Thymus (tissue), 11 donors: ENCODE results near the gene SLC16A2. TPM values are rescaled to one million over a fixed set of nuclear protein-coding genes. Genes with fewer than 3 reads are reported as not detected.
"Not testable (repeated sequence)": the region's sequence is repeated elsewhere in the genome, so short reads cannot be mapped to it uniquely, and the experiment has no call there.

ENCODE experiments used
- DNase-seq, 9 donors: peaks; one replicate each; pipeline ENCODE4 v3.0.0-alpha.2; 2013; ENCODE audit warnings: low spot score in 9 of 9, low read depth in 6 of 9, missing footprints in 1 of 9
- H3K27ac ChIP-seq, 2 donors: one replicate each; pipeline ENCODE4 v1.5.1; 2013; ENCODE audit warnings: control low read depth in 1 of 2, low read depth in 1 of 2, low read length in 1 of 2, mild to moderate bottlenecking in 1 of 2, moderate library complexity in 1 of 2
- H3K27me3 ChIP-seq, 2 donors: one replicate each; pipeline ENCODE4 v1.5.1; 2013; ENCODE audit warnings: low read length in 1 of 2; ENCODE audit not compliant: control insufficient read depth in 2 of 2, insufficient read depth in 1 of 2
- H3K36me3 ChIP-seq, 2 donors: one replicate each; pipeline ENCODE4 v1.5.1; 2013; ENCODE audit warnings: low read length in 1 of 2, mild to moderate bottlenecking in 1 of 2, moderate library complexity in 1 of 2; ENCODE audit not compliant: control insufficient read depth in 2 of 2, insufficient read depth in 2 of 2
- H3K4me1 ChIP-seq, 2 donors: one replicate each; pipeline ENCODE4 v1.5.1; 2013; ENCODE audit warnings: low read length in 2 of 2; ENCODE audit not compliant: control insufficient read depth in 2 of 2, insufficient read depth in 2 of 2
- H3K4me3 ChIP-seq, 2 donors: one replicate each; pipeline ENCODE4 v1.5.1; 2013; ENCODE audit warnings: low read length in 2 of 2, control low read depth in 1 of 2, mild to moderate bottlenecking in 1 of 2
- H3K9me3 ChIP-seq, 2 donors: one replicate each; pipeline ENCODE4 v1.5.1; 2013; ENCODE audit warnings: low read length in 1 of 2, mild to moderate bottlenecking in 1 of 2; ENCODE audit not compliant: control insufficient read depth in 2 of 2, insufficient read depth in 1 of 2
- WGBS: extraction: QIAGEN DNeasy Blood & Tissue Kit; methylation state at CpG from one replicate; pipeline ENCODE4 v1.1.7; 2013; 5-methylcytosine and 5-hydroxymethylcytosine counted together
- polyA plus RNA-seq: library from polyadenylated mRNA; stranded (reverse); fragments of 200-250 nt; gene quantifications from one replicate; pipeline ENCODE4 v1.2.3, GENCODE V29; 2013
- total RNA-seq: library from RNA; stranded (reverse); fragments of 120-200 nt; gene quantifications from one replicate; pipeline ENCODE4 v1.2.4, GENCODE V29; 2013
- donor health status: healthy.

The SLC16A2 gene
- total and polyA plus RNA-seq, 2 donors, result 0.85 to 2.4 TPM

- Histone ChIP-seq H3K4me1 (no peaks in the 10 kb centered on the region), H3K36me3 (no peaks in the 10 kb centered on the region), H3K4me3 (no peak overlapping the region), H3K9me3 (no peaks in the 10 kb centered on the region), H3K27ac (no peak overlapping the region), H3K27me3 (no peaks in the 10 kb centered on the region)
- DNase-seq, result no peak
Measured at GRCh38 chrX:74467656-74468055, 46.4 kb downstream of the SLC16A2 start.

GRCh38 chrX:74473116-74473515 is 51.8 kb downstream of the SLC16A2 start:
- DNase-seq, H3K27ac ChIP-seq, H3K4me3 ChIP-seq, H3K36me3 ChIP-seq, H3K4me1 ChIP-seq, H3K27me3 ChIP-seq, H3K9me3 ChIP-seq: not testable (repeated sequence)
- WGBS, result 93% methylated on average over 2 of the region's 2 CpGs

- WGBS, result 85% methylated on average over 1 of the region's 1 CpG
- Histone ChIP-seq H3K9me3 (no peaks in the 10 kb centered on the region), H3K27me3 (no peaks in the 10 kb centered on the region), H3K4me1 (no peaks in the 10 kb centered on the region), H3K36me3 (no peaks in the 10 kb centered on the region), H3K4me3 (no peak overlapping the region), H3K27ac (no peak overlapping the region)
- no peak for DNase-seq
Measured at GRCh38 chrX:74490247-74490646, 69.0 kb downstream of the SLC16A2 start.

GRCh38 chrX:74492720-74493201 is 71.5 kb downstream of the SLC16A2 start:
- Histone ChIP-seq H3K36me3 (no peaks in the 10 kb centered on the region), H3K4me1 (no peaks in the 10 kb centered on the region), H3K27ac (no peak overlapping the region), H3K9me3 (no peaks in the 10 kb centered on the region), H3K27me3 (no peaks in the 10 kb centered on the region), H3K4me3 (no peak overlapping the region)
- peak in 1 of 9 donors; percentile 5 for DNase-seq
- WGBS, result 60% methylated on average over 3 of the region's 3 CpGs

- H3K4me1 ChIP-seq, result no peaks in the 10 kb centered on the region
- H3K27ac ChIP-seq, result no peak overlapping the region
- H3K27me3 ChIP-seq, result no peaks in the 10 kb centered on the region
- no peaks in the 10 kb centered on the region for H3K36me3 ChIP-seq
- no peak for DNase-seq
- no peak overlapping the region for H3K4me3 ChIP-seq
- WGBS, result 88% methylated on average over 3 of the region's 3 CpGs
- H3K9me3 ChIP-seq, result no peaks in the 10 kb centered on the region
Measured at GRCh38 chrX:74493806-74494205, 72.5 kb downstream of the SLC16A2 start.

GRCh38 chrX:74498924-74499323 is 77.6 kb downstream of the SLC16A2 start:
- no peak for DNase-seq
- H3K36me3 ChIP-seq, result no peaks in the 10 kb centered on the region

GRCh38 chrX:74500067-74500466 is 78.8 kb downstream of the SLC16A2 start:
- no peaks in the 10 kb centered on the region for H3K36me3 ChIP-seq
- H3K27me3 ChIP-seq, result no peaks in the 10 kb centered on the region
- WGBS, result 88% methylated on average over 2 of the region's 2 CpGs
- H3K27ac ChIP-seq, result no peak overlapping the region
- DNase-seq, result no peak
- H3K4me1 ChIP-seq, result no peaks in the 10 kb centered on the region
- no peak overlapping the region for H3K4me3 ChIP-seq
- no peaks in the 10 kb centered on the region for H3K9me3 ChIP-seq

More at GRCh38 chrX:74498924-74499323, 77.6 kb downstream of the SLC16A2 start:
- no peaks in the 10 kb centered on the region for H3K4me1 ChIP-seq
- H3K4me3 ChIP-seq, result no peak overlapping the region
- H3K27ac ChIP-seq, result no peak overlapping the region
- no peaks in the 10 kb centered on the region for H3K9me3 ChIP-seq
- no peaks in the 10 kb centered on the region for H3K27me3 ChIP-seq

- no peak overlapping the region for H3K4me3 ChIP-seq
- 98% methylated on average over 4 of the region's 4 CpGs for WGBS
- no peaks in the 10 kb centered on the region for H3K36me3 ChIP-seq
- no peak for DNase-seq
- H3K27ac ChIP-seq, result no peak overlapping the region
- H3K27me3 ChIP-seq, result no peaks in the 10 kb centered on the region
- no peaks in the 10 kb centered on the region for H3K4me1 ChIP-seq
- H3K9me3 ChIP-seq, result no peaks in the 10 kb centered on the region
Measured at GRCh38 chrX:74500555-74500954, 79.3 kb downstream of the SLC16A2 start.

- Histone ChIP-seq H3K9me3 (no peaks in the 10 kb centered on the region), H3K4me1 (no peaks in the 10 kb centered on the region), H3K36me3 (no peaks in the 10 kb centered on the region), H3K27me3 (no peaks in the 10 kb centered on the region), H3K27ac (no peak overlapping the region), H3K4me3 (no peak overlapping the region)
- DNase-seq, result no peak
- 81% methylated on average over 2 of the region's 2 CpGs for WGBS
Measured at GRCh38 chrX:74505437-74505836, 84.1 kb downstream of the SLC16A2 start.
